CD4-positive, alpha-beta T cell (primary cell): ENCODE results near the gene PLA2G2D. TPM values are rescaled to one million over a fixed set of nuclear protein-coding genes. Genes with fewer than 3 reads are reported as not detected.

Source experiments
- ATAC-seq: fragments of 200-7000 bp; cut with Tn5 transposase; one replicate; pipeline ENCODE4 v1.10.0; 2022; ENCODE audit warnings: mild to moderate bottlenecking; ENCODE audit not compliant: poor library complexity
- CTCF ChIA-PET: fragments of 350-600 bp; sonication (Branson Sonifier 250); formaldehyde crosslinking; loops from one replicate; lab custom pipeline; 2021; ENCODE audit warnings: antibody characterized with exemption, inconsistent platforms; lab: Charles Lee
- POLR2A ChIA-PET: fragments of 350-600 bp; sonication (Branson Sonifier 250); formaldehyde crosslinking; loops from one replicate; lab custom pipeline; 2021; ENCODE audit warnings: antibody characterized with exemption, inconsistent platforms; lab: Charles Lee
- DNase-seq, 14 experiments: peaks; one replicate each; pipeline ENCODE4 v3.0.0-alpha.2; 2013 to 2020; ENCODE audit warnings: mixed read lengths in 2 of 14
- H3K27ac ChIP-seq, 2 donors: one replicate each; pipeline versions ENCODE4 v1.5.1 to v1.7.0; 2013; ENCODE audit warnings: low read length in 2 of 2, low read depth in 1 of 2, mild to moderate bottlenecking in 1 of 2
- H3K27me3 ChIP-seq, 2 experiments: 1 replicate in 1 of 2; 2 replicates in 1 of 2; pipeline versions ENCODE4 v1.6.1 to v1.7.0; 2013; ENCODE audit warnings: low read length in 2 of 2, control low read depth in 1 of 2, mild to moderate bottlenecking in 1 of 2, moderate library complexity in 1 of 2; ENCODE audit not compliant: insufficient read depth in 2 of 2, control insufficient read depth in 1 of 2
- H3K36me3 ChIP-seq: one replicate; pipeline ENCODE4 v1.6.1; 2013; ENCODE audit warnings: low read length, control low read depth; ENCODE audit not compliant: insufficient read depth
- H3K4me1 ChIP-seq: one replicate; pipeline ENCODE4 v1.6.1; 2013; ENCODE audit warnings: low read length, control low read depth; ENCODE audit not compliant: insufficient read depth
- H3K4me3 ChIP-seq: one replicate; pipeline ENCODE4 v1.5.1; 2013; ENCODE audit warnings: mild to moderate bottlenecking, low read length, moderate library complexity
- H3K9me3 ChIP-seq, 2 experiments: 1 replicate in 1 of 2; 2 replicates in 1 of 2; pipeline versions ENCODE4 v1.6.1 to v1.7.0; 2013; ENCODE audit warnings: low read length in 2 of 2, mild to moderate bottlenecking in 2 of 2, control low read depth in 1 of 2, moderate library complexity in 1 of 2; ENCODE audit not compliant: control insufficient read depth in 1 of 2, insufficient read depth in 1 of 2
- H3K27ac Mint-ChIP-seq: one replicate; pipeline ENCODE4 v1.8.0; 2020; ENCODE audit warnings: mixed read lengths
- H3K27me3 Mint-ChIP-seq: one replicate; pipeline ENCODE4 v1.8.0; 2021; ENCODE audit warnings: mixed read lengths
- H3K36me3 Mint-ChIP-seq: one replicate; pipeline ENCODE4 v1.8.0; 2021; ENCODE audit warnings: low read depth, mixed read lengths
- H3K4me1 Mint-ChIP-seq: one replicate; pipeline ENCODE4 v1.8.0; 2021; ENCODE audit warnings: low read depth, mixed read lengths
- H3K4me3 Mint-ChIP-seq: one replicate; pipeline ENCODE4 v1.8.0; 2020; ENCODE audit warnings: mild to moderate bottlenecking, mixed read lengths
- H3K9me3 Mint-ChIP-seq: one replicate; pipeline ENCODE4 v1.8.0; 2020; ENCODE audit warnings: mixed read lengths
- intact Hi-C, 2 experiments: fragments of 100-400 bp; cut with DNase I in 1 of 2; cut with micrococcal nuclease in 1 of 2; formaldehyde crosslinking; loops; one replicate each; pipeline versions ENCODE4 v1.15.1 to v1.9.0; 2023 to 2025; cut with DNase I, micrococcal nuclease
- total RNA-seq, 174 experiments: library from RNA in 2 of 174; stranded (reverse) in 2 of 174; gene quantifications; one replicate each; pipeline ENCODE4 v1.2.3 and lab custom pipeline; 2021 to 2026
- TF ChIP-seq, protein P1 (sequence below): fragments of 200-600 bp; IDR thresholded peaks from one replicate; pipeline ENCODE4 v1.8.0; 2022; ENCODE audit warnings: antibody characterized with exemption, mild to moderate bottlenecking

The PLA2G2D gene
- total RNA-seq, 2 experiments from 2014 or later = not detected

DNA sequence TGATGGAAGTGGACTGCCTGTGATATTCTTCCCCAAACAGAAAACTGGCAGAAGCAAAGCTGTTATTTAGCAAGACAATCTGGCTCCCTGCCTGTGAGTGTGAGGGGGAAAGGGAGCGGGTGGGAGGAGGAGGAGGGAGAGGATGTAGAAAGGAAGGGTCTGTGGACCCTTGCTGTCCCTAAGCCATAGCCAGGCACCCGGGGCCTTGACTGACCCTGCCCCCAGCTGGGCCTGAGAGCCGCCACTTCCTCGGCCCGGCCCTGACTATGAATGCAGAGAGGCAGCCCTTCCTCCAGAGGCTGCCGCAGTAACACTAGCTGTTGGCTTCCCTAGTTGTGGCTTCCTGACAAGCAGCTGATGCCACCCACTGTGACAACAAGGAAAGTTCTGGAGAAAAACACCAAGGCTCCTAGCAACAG lies 33.7 kb upstream of the PLA2G2D start:
- intact Hi-C loops = loop anchor here (1.0 to 10.0 kb wide), 6 partner anchors 42 to 436 kb away; no protein-coding TSS in a partner anchor
- no peak overlapping the region for H3K27ac ChIP-seq

GRCh38 chr1:20152599-20152930 lies 33.2 kb upstream of the PLA2G2D start:
- H3K4me3 Mint-ChIP-seq = peak overlapping the region; percentile 81
- Histone ChIP-seq H3K27ac (no peak overlapping the region), H3K4me1 (peaks cover 21% of the 10 kb centered on the region), H3K36me3 (no peaks in the 10 kb centered on the region), H3K9me3 (no peaks in the 10 kb centered on the region), H3K27me3 (no peaks in the 10 kb centered on the region), H3K4me3 (peak overlapping the region; percentile 62)
- CTCF ChIA-PET = interaction anchor here (0.6 to 2.4 kb wide), 14 partner anchors 10 to 239 kb away, joined by 3 to 18 read pairs (median 4); no protein-coding TSS in a partner anchor
- TF ChIP-seq, protein P1, sequence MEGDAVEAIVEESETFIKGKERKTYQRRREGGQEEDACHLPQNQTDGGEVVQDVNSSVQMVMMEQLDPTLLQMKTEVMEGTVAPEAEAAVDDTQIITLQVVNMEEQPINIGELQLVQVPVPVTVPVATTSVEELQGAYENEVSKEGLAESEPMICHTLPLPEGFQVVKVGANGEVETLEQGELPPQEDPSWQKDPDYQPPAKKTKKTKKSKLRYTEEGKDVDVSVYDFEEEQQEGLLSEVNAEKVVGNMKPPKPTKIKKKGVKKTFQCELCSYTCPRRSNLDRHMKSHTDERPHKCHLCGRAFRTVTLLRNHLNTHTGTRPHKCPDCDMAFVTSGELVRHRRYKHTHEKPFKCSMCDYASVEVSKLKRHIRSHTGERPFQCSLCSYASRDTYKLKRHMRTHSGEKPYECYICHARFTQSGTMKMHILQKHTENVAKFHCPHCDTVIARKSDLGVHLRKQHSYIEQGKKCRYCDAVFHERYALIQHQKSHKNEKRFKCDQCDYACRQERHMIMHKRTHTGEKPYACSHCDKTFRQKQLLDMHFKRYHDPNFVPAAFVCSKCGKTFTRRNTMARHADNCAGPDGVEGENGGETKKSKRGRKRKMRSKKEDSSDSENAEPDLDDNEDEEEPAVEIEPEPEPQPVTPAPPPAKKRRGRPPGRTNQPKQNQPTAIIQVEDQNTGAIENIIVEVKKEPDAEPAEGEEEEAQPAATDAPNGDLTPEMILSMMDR = peak; percentile 51
- peaks cover 12% of the 10 kb centered on the region for H3K4me1 Mint-ChIP-seq
- intact Hi-C loops = loop anchor here (1.0 to 10.0 kb wide), 6 partner anchors 43 to 435 kb away; no protein-coding TSS in a partner anchor
- no peaks in the 10 kb centered on the region for H3K9me3 Mint-ChIP-seq
- POLR2A ChIA-PET = interaction anchor here (0.8 kb wide), 1 partner anchor 9 kb away, joined by 3 read pairs; no protein-coding TSS in a partner anchor
- no peak for ATAC-seq
- H3K27me3 Mint-ChIP-seq = no peaks in the 10 kb centered on the region
- no peak overlapping the region for H3K27ac Mint-ChIP-seq
- DNase-seq = no peak
- no peaks in the 10 kb centered on the region for H3K36me3 Mint-ChIP-seq

More for the DNA sequence above, 33.7 kb upstream of the PLA2G2D start:
- Mint-ChIP-seq H3K4me3 (no peak overlapping the region), H3K9me3 (peaks cover 2% of the 10 kb centered on the region), H3K4me1 (peaks cover 12% of the 10 kb centered on the region), H3K27ac (no peak overlapping the region), H3K36me3 (no peaks in the 10 kb centered on the region), H3K27me3 (no peaks in the 10 kb centered on the region)
- Histone ChIP-seq H3K4me3 (no peak overlapping the region), H3K36me3 (no peaks in the 10 kb centered on the region), H3K9me3 (no peaks in the 10 kb centered on the region), H3K4me1 (peaks cover 21% of the 10 kb centered on the region), H3K27me3 (no peaks in the 10 kb centered on the region)
- DNase-seq (no peak), ATAC-seq (no peak)
- ChIA-PET CTCF (interaction anchor here (1.1 to 2.4 kb wide), 4 partner anchors 29 to 240 kb away, joined by 3 to 18 read pairs (median 6); no protein-coding TSS in a partner anchor), POLR2A (no interaction called here)
- TF ChIP-seq, protein P1 = no peak

DNA sequence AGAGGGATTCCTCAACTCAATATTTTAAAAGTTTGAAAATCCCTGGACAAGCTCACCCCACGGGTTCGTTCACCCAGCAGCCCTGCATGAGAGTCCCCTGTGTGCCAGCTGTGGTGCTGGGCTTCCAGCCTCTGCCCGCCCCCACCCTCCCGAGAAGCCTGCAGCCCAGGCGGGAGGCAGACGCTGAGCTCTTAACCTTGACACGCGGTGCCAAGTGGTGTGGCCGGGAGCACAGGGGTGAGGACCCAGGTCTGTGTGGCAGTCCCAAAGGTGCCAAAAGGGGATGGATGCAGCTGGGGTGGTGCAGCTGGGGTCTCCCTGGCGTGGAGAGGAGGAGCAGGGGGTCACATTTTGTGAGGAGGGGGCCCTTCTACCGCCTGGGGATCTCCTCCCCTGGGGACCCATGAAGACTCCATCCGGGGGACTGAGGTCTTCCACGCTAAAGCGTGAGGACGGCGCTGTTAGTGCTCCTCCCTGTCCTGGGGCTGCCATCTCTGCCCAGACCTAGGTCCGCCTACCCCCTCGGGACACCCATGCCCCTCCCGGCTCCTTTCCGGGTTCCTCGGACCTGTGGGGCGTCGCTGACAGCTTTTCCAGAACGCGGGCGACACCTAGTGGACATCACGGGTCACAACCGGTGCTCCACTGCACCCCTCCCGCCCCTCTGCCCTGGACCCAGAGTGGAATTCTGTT lies 32.7 kb upstream of the PLA2G2D start:
- DNase-seq = peak; percentile 64 to 87 (median 73)
- Mint-ChIP-seq H3K27me3 (no peaks in the 10 kb centered on the region), H3K27ac (no peak overlapping the region), H3K36me3 (no peaks in the 10 kb centered on the region), H3K4me1 (peaks cover 12% of the 10 kb centered on the region), H3K9me3 (no peaks in the 10 kb centered on the region), H3K4me3 (peak overlapping the region; percentile 81)
- Histone ChIP-seq H3K4me1 (peaks cover 21% of the 10 kb centered on the region), H3K9me3 (no peaks in the 10 kb centered on the region), H3K27me3 (no peaks in the 10 kb centered on the region), H3K27ac (no peak overlapping the region), H3K36me3 (no peaks in the 10 kb centered on the region), H3K4me3 (peak overlapping the region; percentile 62)
- POLR2A ChIA-PET = interaction anchor here (0.8 kb wide), 1 partner anchor 9 kb away, joined by 3 read pairs; no protein-coding TSS in a partner anchor
- TF ChIP-seq, protein P1 = peak; percentile 91
- intact Hi-C loops = loop anchor here (1.0 to 10.0 kb wide), 6 partner anchors 43 to 435 kb away; no protein-coding TSS in a partner anchor
- ATAC-seq = peak; percentile 91
- CTCF ChIA-PET = interaction anchor here (0.5 to 2.4 kb wide), 16 partner anchors 11 to 1629 kb away, joined by 3 to 18 read pairs (median 4); no protein-coding TSS in a partner anchor
